Activated CD4-positive, CD25-positive, alpha-beta regulatory T cell (primary cell): ENCODE measurements around the gene RNF13.
"Not testable (repeated sequence)": the region's sequence is repeated elsewhere in the genome, so short reads cannot be mapped to it uniquely, and the experiment has no call there.

Source experiments
- DNase-seq, 4 experiments: peaks; one replicate each; lab custom pipeline; 2025; lab: John Stamatoyannopoulos, UW

Gene RNF13

DNA sequence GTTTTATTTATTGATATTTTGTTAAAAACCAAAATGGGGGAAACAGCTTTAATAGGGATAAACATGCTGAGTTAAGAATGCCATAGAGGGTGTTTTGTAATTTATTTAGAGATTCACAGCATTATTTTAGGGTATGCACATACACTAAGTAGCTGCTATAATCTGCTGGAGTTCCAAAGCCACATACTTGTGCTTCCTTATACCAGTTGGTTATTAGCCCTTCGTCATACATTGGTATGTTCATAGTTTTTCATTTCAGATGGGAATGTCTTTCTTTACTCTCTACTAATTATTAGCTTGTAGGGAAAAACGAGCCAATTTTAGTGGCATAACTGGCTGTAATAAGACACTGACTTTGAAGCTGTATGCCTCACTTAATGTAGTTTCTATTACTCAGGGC is 82.8 kb downstream of the RNF13 start:
- DNase-seq = no peak

DNA sequence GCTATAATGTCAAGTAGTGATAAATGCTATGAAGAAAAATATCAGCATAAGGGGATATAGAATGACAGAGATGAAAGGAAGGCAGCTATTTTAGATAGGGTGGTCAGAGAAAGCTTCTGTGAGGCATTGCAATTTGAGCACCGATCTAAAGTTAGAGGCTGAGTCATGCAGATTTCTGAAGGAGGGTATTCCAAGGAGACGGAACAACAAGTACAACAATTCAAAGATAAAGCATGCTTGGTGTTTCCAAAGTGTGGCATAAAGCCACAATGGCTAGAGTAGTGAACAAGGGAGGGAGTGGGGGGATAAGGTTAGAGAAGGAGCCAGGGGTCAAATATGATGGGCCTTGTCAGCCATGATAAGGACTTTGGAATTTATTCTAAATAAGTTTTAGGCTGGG is 85.8 kb downstream of the RNF13 start:
- no peak for DNase-seq

DNA sequence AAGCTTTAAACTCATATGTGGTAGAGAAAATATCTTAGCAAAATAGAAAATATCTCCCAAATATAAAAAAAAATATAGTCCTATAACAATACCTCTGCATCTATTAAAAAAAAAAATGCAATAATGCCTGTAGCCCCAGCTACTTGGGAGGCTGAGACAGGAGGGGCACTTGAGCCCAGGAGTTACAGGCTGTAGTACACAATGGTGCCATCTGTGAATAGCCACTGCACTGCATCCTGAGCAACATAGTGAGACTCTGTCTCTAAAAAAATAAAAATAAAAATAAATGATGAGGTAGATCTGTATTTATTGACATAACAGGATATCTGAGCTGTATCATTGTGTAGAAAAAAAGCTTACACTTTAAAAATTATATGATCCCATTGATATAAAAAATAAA is 87.3 kb downstream of the RNF13 start:
- DNase-seq = no peak

DNA sequence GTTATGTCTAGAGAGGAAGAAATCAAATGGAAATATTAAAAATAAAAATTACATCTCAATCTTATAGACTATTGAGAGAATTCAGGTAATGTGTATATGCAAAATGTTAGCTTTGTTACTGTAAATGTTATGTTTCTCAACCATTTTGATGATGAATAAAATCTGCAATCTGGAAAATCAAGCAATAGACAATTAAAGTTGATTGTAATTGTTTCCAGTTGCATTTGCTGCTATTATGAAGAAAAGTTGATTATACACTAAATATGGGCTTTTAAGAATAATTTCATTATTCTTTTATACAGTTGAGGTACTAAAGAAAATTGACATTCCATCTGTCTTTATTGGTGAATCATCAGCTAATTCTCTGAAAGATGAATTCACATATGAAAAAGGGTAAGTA is 88.8 kb downstream of the RNF13 start:
- no peak for DNase-seq

DNA sequence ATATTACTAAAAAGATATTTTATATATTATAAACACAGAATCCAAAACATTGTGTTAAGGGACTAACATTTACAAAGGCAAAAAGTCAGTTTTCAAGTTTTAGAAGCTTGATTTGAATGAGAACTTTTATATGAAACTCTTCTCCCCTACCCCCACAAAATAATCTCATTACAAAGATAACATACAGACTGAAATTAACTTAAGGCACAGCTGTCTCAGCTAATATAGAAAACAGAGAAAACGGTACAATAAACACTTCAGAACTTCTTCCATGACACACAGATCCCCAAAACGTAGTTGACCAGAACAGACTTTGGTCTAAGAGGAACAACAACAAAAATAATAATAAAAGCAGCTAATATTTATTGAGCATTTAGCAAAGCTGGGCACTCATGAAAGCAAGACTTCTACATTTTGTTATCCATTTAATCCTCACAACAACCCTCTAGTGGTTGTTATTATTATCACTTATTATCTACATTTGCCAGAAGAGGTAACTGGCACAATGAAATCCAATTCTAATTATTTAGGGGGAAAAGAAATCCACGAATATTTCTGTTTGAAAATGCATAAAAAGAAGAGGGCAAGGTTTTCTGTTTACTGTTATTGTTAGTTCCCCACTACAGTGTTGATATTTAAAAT is 89.6 kb downstream of the RNF13 start:
- no peak for DNase-seq

DNA sequence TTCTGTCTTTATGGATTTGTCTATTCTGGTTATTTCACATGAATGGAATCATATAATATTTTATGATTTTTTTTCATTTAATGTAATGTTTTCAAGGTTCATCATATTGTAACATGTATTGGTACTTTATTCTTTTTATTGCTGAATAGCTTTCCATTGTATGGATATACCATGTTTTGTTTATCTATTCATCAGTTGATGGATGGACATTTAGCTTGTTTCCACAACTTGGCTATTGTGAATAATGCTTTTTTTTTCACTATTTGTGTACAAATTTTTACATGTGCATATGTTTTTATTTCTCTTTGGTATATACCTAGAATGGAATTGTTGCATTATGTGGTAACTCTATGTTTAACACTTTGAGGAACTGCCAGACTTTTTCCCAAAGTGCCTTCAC is 93.0 kb downstream of the RNF13 start:
- DNase-seq = no peak

DNA sequence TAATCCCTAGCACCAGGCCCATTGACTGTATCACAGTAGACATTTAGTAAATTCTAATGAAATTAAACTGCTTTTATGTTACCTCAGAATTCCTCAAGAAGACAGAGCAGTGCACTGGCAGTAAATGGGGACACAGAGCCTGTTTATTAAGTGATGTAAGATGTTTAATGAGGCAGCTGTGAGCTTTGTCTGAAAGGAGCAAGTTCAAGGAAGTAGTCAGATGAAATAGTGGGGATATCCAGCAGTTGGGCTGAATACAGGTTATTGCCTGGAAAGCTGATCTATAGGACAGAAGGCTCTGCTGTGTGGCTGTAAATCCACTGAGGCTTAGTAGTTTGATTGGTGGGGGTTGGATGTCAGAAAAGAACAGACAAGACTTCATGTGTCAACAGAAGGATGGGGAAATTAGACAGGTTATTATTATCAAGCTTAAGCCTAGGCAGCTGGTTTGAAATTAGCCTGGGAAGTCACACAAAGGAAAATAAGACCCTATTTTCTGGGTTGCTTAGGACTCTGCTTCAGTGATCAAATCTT is 95.5 kb downstream of the RNF13 start:
- DNase-seq = no peak

DNA sequence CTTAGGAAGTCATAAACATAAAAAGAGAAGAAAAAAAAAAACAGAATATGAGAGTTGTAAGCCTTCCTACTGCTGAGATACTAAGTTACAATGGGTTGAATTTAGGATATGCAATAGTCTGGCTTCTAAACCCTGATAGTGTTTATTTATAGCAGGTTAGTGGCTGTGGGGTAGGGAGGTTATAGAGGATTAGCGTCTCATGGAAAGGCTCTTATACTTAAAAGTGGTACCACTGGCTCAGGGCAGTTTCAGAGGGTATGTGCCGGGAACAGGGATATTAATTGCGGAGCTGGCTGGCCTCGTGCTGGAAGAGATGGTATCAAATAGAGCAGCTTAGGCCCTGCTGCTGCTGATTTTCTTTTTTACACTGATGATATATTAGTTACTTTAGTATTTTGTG is 96.9 kb downstream of the RNF13 start:
- DNase-seq = no peak

DNA sequence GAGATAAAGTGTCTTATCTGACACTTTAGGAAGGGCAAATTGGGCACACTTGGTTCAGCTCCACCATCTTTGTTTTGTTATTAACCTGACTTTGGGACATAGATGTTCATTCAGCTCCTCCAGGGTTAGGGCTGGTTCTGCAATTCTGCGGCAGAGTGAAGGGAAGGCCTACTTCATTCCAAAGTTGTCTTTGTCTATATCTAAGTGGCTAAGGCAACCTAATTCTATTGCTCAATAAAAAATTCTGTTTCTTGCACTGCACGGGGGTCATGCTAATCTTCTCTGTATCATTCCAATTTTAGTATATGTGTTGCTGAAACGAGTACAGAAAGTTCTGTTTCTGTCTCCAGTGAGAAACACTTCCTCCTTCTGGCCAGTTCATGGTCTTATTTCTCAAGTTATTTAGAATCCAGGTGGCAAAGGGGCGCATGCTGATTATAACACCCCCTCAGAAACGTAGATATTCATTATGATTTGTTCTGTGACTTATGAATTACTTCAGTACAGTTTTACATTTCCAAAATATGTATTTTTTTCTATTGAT is 104.2 kb downstream of the RNF13 start:
- no peak for DNase-seq

DNA sequence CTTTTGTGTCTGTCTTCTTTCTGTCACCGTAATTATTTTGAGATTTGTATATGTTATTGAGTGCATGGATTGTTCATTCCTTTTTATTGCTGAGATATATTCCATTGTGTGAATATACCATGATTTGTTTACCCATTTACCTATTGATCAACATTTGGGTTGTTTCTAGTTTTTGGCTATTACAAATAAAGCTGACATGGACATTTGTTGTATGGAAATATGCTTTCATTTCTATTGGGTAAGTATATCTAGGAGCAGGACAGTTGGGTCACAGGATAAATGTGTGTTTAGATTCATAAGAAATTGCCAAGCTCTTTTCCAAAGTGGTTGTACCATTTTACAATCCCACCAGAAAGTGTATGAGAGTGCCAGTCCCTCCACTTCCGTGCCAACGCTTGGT is 106.5 kb downstream of the RNF13 start:
- no peak for DNase-seq

DNA sequence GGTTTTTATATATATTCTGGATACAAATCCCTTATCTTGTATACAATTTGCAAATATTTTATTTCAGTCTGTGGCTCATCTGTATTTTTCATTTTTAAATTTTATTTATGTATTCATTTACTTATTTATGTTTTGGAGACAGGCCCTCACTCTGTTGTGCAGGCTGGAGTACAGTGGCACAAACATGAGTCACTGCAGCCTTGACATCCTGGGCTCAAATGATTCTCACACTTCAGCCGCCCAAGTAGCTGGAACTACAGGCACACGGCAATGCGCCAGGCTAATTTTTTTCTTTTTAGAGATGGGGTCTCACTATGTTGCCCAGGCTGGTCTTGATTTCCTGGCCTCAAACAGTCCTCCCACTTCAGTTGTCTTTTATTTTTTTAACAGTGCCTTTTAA is 107.1 kb downstream of the RNF13 start:
- no peak for DNase-seq

DNA sequence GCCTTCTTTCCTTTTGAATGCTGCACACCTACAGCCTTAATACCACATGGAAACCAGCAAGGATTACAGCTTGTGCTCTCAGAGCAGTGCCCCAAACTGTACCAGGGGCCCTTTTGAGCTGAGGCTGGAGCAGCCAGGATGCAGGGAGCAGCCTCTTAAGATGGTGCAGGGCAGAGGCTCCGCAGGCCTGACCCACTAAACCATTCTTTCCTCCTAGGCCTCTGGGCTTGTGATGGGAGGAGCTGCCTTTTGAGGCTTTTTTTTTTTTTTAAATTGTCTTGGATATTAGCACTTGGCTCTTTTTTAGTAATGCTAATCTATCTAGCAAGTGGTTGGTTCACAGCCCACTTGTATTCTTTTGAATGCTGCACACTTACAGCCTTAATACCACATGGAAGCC is 120.0 kb downstream of the RNF13 start:
- no peak for DNase-seq

DNA sequence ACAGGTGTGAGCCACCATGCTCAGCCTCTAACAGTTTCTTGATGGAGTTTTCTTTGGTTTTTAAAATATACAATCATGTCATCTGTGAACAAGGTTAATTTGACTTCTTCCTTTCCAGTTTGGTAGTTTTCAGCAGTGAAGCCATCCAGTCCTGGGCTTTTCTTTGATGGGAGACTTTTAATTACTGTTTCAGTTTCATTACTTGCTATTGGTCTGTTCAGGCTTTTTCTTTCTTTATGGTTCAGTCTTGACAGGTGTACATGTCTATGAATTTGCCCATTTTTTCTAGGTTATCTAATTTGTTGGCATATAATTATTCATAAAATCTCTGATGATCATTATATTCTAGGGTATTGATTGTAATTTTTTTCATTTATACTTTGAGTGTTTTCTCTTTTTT is 120.8 kb downstream of the RNF13 start:
- DNase-seq = no peak

DNA sequence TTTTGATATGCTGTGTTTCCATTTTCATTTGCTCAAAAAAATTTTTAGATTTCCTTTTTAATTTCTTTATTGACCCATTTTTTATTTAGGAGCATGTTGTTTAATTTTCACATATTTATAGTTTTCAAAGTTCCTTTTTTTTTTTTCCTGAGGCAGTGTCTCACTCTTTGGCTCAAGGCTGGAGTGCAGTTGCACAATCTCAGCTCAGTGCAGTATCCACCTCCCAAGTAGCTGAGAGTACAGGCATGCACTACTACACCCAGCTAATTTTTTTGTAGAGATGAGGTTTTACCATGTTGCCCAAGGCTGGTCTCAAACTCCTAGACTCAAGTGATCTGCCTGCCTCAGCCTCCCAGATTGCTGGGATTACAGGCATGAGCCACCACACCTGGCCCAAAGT is 121.5 kb downstream of the RNF13 start:
- DNase-seq = no peak

DNA sequence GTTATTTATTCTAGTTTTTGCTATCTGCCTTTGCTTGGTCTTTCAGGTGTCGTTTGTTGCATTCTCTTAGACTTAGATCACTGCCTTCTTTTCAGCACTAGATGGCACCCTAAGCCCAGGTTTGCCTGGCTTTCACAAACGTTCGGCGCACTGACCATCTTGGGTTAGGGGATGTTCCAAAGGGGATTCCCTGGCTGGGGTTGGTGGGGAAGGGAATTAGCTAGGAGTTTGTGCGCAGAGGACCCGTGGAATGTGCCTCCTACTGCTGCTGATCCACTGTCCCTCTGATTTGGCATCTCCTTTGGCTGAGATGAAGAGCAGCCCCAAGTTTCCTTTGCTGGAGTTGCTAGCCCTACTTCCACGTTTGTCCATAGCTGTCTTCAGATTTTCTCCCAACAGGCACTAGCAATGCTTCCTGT is 123.8 kb downstream of the RNF13 start:
- DNase-seq = peak in 1 of 4 experiments; percentile 2

DNA sequence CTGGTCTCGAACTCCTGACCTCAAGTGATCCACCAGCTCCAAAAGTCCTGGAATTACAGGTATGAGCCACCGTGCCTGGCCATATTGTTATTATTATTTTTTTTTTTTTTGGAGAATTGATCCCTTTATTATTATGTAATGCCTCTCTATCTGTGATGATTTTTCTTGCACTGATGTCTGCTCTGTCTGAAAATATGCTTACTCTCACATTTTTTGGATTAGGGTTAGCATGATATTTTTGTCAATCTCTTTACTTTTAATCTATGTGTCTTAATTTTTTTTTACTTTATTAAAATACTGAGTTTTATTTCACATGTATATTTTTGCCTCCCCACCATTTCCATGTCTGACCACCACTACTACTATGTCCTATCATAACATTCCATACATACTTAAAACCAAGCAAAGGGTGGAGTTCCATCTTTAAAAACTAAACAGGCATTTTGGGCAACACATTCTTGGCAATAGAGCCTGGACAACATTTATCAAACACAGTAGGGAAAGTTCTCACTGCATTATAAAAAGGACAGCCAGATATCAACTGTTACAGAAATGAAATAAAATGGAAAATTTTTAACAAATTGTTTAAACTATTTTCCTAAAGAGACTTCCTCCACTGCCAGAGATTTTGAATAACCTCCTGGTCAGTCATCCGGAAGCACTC is 125.5 kb downstream of the RNF13 start:
- DNase-seq = not testable (repeated sequence)

DNA sequence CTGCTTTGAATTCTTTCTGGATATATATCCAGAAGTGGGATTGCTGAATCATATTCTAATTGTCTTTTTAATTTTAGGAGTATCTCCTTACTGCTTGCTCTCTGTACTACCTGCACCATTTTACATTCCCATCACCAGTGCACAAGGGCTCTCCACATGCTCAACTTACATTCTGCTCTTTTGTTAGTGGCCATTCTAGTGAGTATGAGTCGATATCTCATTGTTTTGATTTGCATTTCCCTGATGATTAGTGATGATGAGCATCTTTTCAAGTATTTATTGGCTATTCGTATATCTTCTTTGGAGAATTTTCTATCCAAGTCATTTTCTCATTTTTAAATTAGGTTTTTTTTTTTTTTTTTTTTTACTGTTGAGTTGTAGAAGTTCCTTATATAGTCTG is 128.2 kb downstream of the RNF13 start:
- DNase-seq = no peak

DNA sequence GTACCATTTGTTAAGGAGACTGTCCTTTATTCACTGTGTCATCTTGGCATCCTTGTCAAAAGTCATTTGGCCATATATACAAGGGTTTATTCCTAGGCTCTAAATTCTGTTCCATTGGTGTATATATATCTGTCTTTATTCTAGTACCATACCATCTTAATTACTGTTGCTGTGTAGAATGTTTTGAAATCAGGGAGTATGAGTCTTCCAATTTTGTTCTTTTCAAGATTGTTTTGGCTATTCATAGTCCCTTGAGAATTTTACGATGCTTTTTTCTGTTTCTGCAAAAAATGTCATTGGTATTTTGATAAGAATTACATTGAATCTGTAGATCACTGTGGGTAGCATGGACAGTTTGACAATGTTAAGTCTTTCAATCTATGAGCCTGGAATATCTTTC is 128.9 kb downstream of the RNF13 start:
- DNase-seq = no peak

DNA sequence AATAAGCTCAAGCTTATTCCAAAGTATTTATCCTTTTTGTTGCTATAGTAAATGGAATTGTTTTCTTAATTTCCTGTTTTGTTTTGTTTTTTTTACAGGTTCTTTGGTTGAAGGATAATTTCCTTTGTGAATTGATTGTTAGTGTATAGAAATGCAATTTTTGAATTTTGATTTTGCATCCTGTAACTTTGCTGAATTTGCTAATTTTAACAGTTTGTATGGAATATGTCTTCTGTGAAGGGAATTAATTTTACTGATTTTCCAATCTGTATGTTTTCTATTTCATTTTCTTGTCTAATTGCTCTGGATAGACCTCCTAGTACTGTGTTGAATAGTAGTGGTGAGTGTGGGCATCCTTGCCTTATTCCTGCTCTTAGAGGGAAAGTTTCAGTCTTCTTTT is 129.4 kb downstream of the RNF13 start:
- DNase-seq = no peak

DNA sequence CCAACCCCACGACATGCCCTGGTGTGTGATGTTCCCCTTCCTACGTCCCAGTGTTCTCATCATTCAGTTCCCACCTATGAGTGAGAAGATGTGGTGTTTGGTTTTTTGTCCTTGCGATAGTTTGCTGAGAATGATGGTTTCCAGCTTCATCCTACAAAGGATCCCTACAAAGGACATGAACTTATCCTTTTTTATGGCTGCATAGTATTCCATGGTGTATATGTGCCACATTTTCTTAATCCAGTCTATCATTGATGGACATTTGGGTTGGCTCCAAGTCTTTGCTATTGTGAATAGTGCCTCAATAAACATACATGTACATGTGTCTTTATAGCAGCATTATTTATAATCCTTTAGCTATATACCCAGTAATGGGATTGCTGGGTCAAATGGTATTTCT is 131.0 kb downstream of the RNF13 start:
- DNase-seq = not testable (repeated sequence)

DNA sequence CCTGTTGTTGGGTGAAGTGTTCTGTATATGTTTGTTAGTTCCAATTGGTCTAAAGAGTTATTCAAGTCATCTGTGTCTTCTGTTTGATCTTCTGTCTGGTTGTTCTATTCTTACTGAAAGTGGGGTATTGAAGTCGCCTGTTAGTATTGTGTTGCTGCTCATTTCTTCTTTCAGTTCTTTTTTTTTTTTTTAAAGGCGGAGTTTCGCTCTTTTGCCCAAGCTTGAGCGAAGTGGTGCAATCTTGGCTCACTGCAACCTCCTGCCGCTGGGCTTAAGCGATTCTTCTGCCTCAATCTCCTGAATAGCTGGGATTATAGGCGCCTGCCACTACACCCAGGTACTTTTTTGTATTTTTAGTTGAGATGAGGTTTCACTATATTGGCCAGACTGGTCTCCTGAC is 134.2 kb downstream of the RNF13 start:
- DNase-seq = no peak

DNA sequence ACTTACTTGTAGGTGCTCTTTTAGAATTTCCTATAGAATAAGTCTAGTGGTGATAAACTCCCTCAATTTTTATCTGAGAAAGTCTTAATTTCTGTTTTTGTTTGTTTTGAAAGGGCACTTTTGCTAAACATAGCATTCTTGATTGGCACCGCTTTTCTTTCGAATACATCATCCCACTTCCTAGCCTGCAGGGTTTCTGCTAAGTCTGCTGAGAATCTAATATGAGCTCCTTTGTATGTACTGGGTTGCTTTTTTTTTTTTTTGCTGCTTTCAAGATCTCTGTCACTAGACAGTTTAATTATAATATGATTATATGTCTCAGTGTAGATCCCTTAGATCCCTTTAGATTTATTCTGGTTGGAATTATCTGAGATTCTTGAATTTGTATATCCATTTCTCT is 136.2 kb downstream of the RNF13 start:
- DNase-seq = no peak

DNA sequence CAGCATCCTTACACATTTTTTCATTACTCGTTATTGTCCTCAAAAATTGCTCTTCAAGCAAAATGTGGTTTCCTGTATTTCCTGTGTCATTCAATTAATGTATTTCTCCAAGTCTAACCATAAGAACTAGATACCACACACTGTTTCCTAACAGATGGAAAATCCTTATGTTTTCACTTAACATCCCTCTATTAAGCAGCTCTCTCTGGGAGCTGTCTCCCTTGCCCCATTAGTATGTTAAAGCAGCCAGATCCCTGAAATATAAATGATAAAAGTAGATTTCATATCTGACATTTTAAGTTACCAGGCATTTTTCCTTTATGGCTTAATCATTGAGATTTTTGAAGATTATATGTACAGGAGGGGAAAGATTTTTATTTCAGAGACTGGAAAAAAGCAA is 141.8 kb downstream of the RNF13 start:
- DNase-seq = no peak

DNA sequence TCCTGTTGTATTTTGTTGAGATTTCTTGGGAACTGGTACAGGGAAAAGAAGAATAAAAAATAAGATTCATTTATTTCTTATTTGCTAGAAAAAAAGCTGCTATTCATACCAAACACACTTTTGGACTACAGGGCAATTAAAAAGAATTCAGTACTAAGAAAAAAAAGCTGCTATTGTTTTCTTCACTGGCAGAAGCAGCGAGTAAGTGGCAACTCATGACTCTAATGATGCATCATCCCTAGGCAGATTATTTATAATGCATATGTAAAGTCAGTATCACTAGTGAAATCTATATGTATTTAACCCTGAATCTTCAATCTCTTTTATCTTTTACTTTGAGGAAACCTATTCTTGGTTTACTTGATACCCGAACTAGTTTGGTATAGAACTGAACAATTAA is 142.4 kb downstream of the RNF13 start:
- DNase-seq = no peak
